H9 (cell line): ENCODE measurements around the gene CYP19A1. TPM values are rescaled to one million over a fixed set of nuclear protein-coding genes. Genes with fewer than 3 reads are reported as not detected.

Source experiments
- DNase-seq: peaks from one replicate; pipeline ENCODE4 v3.0.0-alpha.2; 2017
- H2AFZ ChIP-seq: one replicate; pipeline ENCODE4 v1.6.1; 2013; ENCODE audit warnings: mild to moderate bottlenecking, low read length, control low read depth, moderate library complexity
- H2AK5ac ChIP-seq: 2 replicates; pipeline ENCODE4 v1.6.1; 2013; ENCODE audit warnings: low read length, control low read depth, mixed read lengths; ENCODE audit not compliant: insufficient read length
- H2BK120ac ChIP-seq: one replicate; pipeline ENCODE4 v1.6.1; 2013; ENCODE audit warnings: low read depth, mild to moderate bottlenecking, low read length, control low read depth, inconsistent platforms; ENCODE audit not compliant: poor library complexity, severe bottlenecking
- H2BK12ac ChIP-seq: 2 replicates; pipeline ENCODE4 v1.6.1; 2013; ENCODE audit warnings: low read length, control low read depth, mixed read lengths, low read depth; ENCODE audit not compliant: insufficient read length
- H2BK15ac ChIP-seq: 2 replicates; pipeline ENCODE4 v1.6.1; 2013; ENCODE audit warnings: low read depth, low read length, control low read depth
- H2BK20ac ChIP-seq: one replicate; pipeline ENCODE4 v1.6.1; 2013; ENCODE audit warnings: low read depth, mild to moderate bottlenecking, low read length, control low read depth, inconsistent platforms; ENCODE audit not compliant: poor library complexity, severe bottlenecking
- H2BK5ac ChIP-seq: 2 replicates; pipeline ENCODE4 v1.6.1; 2013; ENCODE audit warnings: low read length, control low read depth, mixed read lengths; ENCODE audit not compliant: insufficient read length
- H3K14ac ChIP-seq: 2 replicates; pipeline ENCODE4 v1.6.1; 2013; ENCODE audit warnings: low read length, control low read depth; ENCODE audit not compliant: insufficient read depth
- H3K18ac ChIP-seq: 2 replicates; pipeline ENCODE4 v1.6.1; 2013; ENCODE audit warnings: low read depth, mild to moderate bottlenecking, mixed read lengths, low read length, control low read depth; ENCODE audit not compliant: insufficient read length
- H3K23ac ChIP-seq: 2 replicates; pipeline ENCODE4 v1.6.1; 2013; ENCODE audit warnings: low read length, control low read depth, mixed read lengths, low read depth; ENCODE audit not compliant: insufficient read length
- H3K23me2 ChIP-seq: 2 replicates; pipeline ENCODE4 v1.6.1; 2013; ENCODE audit warnings: low read depth, mild to moderate bottlenecking, mixed read lengths, low read length, control low read depth; ENCODE audit not compliant: insufficient read length, poor library complexity, severe bottlenecking
- H3K27ac ChIP-seq: 2 replicates; pipeline ENCODE4 v1.5.1; 2013; ENCODE audit warnings: low read length, control low read depth, mixed read lengths, low read depth; ENCODE audit not compliant: insufficient read length
- H3K27me3 ChIP-seq: 2 replicates; pipeline ENCODE4 v1.6.1; 2013; ENCODE audit warnings: low read length, control low read depth, inconsistent platforms; ENCODE audit not compliant: insufficient read depth
- H3K4ac ChIP-seq: 2 replicates; pipeline ENCODE4 v1.6.1; 2013; ENCODE audit warnings: low read depth, mild to moderate bottlenecking, control low read depth, inconsistent platforms, low read length, moderate library complexity
- H3K4me1 ChIP-seq: 2 replicates; pipeline ENCODE4 v1.6.1; 2013; ENCODE audit warnings: low read length, control low read depth, inconsistent platforms; ENCODE audit not compliant: insufficient read depth
- H3K4me2 ChIP-seq: 2 replicates; pipeline ENCODE4 v1.6.1; 2013; ENCODE audit warnings: low read length, control low read depth, mixed read lengths; ENCODE audit not compliant: insufficient read length, insufficient read depth
- H3K56ac ChIP-seq: 2 replicates; pipeline ENCODE4 v1.6.1; 2013; ENCODE audit warnings: low read depth, mild to moderate bottlenecking, mixed read lengths, low read length, control low read depth; ENCODE audit not compliant: insufficient read length
- H3K79me1 ChIP-seq: 2 replicates; pipeline ENCODE4 v1.6.1; 2013; ENCODE audit warnings: low read depth, mild to moderate bottlenecking, moderate library complexity, low read length, control low read depth, inconsistent platforms; ENCODE audit not compliant: insufficient read depth, poor library complexity, severe bottlenecking
- H3K79me2 ChIP-seq: 2 replicates; pipeline ENCODE4 v1.6.1; 2013; ENCODE audit warnings: low read length, control low read depth, inconsistent platforms; ENCODE audit not compliant: insufficient read depth
- H3K9ac ChIP-seq: 2 replicates; pipeline ENCODE4 v1.6.1; 2013; ENCODE audit warnings: low read length, control low read depth, mixed read lengths; ENCODE audit not compliant: insufficient read length; ENCODE audit errors: extremely low read depth
- H3K9me3 ChIP-seq: one replicate; pipeline ENCODE4 v1.6.1; 2013; ENCODE audit warnings: low read depth, low read length, inconsistent platforms; ENCODE audit not compliant: control insufficient read depth
- H3T11ph ChIP-seq: one replicate; pipeline ENCODE4 v1.6.1; 2013; ENCODE audit warnings: mild to moderate bottlenecking, low read length, control low read depth, inconsistent platforms
- H4K20me1 ChIP-seq: one replicate; pipeline ENCODE4 v1.6.1; 2013; ENCODE audit not compliant: control insufficient read depth, insufficient read length, insufficient read depth
- H4K5ac ChIP-seq: 2 replicates; pipeline ENCODE4 v1.6.1; 2013; ENCODE audit warnings: low read depth, mild to moderate bottlenecking, mixed read lengths, low read length, control low read depth; ENCODE audit not compliant: insufficient read length
- H4K8ac ChIP-seq: replicated peaks from 2 replicates; pipeline ENCODE4 v1.6.1; 2013; ENCODE audit warnings: low read length, control low read depth, mixed read lengths, low read depth; ENCODE audit not compliant: insufficient read length
- H4K91ac ChIP-seq: 2 replicates; pipeline ENCODE4 v1.6.1; 2013; ENCODE audit warnings: low read depth, mild to moderate bottlenecking, moderate library complexity, mixed read lengths, low read length, control low read depth; ENCODE audit not compliant: insufficient read length
- H3K27ac Mint-ChIP-seq, 3 experiments: 2 replicates in 2 of 3; 3 replicates in 1 of 3; pipeline ENCODE4 v1.8.0; 2020 to 2021; ENCODE audit warnings: mixed read lengths in 3 of 3, mild to moderate bottlenecking in 1 of 3, moderate library complexity in 1 of 3
- H3K27me3 Mint-ChIP-seq: 2 replicates; pipeline ENCODE4 v1.8.0; 2021; ENCODE audit warnings: low read depth, mild to moderate bottlenecking, moderate library complexity, mixed read lengths
- H3K36me3 Mint-ChIP-seq, 3 experiments: 2 replicates in 2 of 3; 3 replicates in 1 of 3; pipeline ENCODE4 v1.8.0; 2020 to 2021; ENCODE audit warnings: low read depth in 3 of 3, mixed read lengths in 3 of 3; ENCODE audit not compliant: insufficient read depth in 1 of 3
- H3K4me1 Mint-ChIP-seq, 2 experiments: 2 replicates each; pipeline ENCODE4 v1.8.0; 2020; ENCODE audit warnings: mixed read lengths in 2 of 2
- H3K4me3 Mint-ChIP-seq, 2 experiments: 2 replicates in 1 of 2; 3 replicates in 1 of 2; pipeline ENCODE4 v1.8.0; 2020 to 2021; ENCODE audit warnings: mild to moderate bottlenecking in 2 of 2, mixed read lengths in 2 of 2, moderate library complexity in 1 of 2
- H3K9me3 Mint-ChIP-seq, 2 experiments: 2 replicates in 1 of 2; 3 replicates in 1 of 2; pipeline ENCODE4 v1.8.0; 2020; ENCODE audit warnings: mild to moderate bottlenecking in 2 of 2, mixed read lengths in 2 of 2, moderate library complexity in 1 of 2
- WGBS: extraction: QIAGEN DNeasy Blood & Tissue Kit; methylation state at CpG from one replicate; pipeline ENCODE4 v1.1.7; 2013; ENCODE audit warnings: missing lambda C conversion rate, low lambda C conversion rate, mixed read lengths; ENCODE audit not compliant: insufficient read length; ENCODE audit errors: extremely low coverage; 5-methylcytosine and 5-hydroxymethylcytosine counted together
- total RNA-seq: library from RNA; stranded (reverse); gene quantifications from 2 replicates; pipeline ENCODE4 v1.2.1, GENCODE V29; 2021
- TF ChIP-seq, protein P1 (sequence below): fragments of 200-600 bp; sonication (generic); conservative IDR thresholded peaks from 3 replicates; pipeline ENCODE4 v1.8.0; 2021; ENCODE audit warnings: antibody characterized with exemption, mild to moderate bottlenecking

CYP19A1 gene
- total RNA-seq, 1 experiment from 2014 or later, result not detected

GRCh38 chr15:51331141-51331540, 7.3 kb downstream of the CYP19A1 start:
- H3K4ac ChIP-seq, result no peak overlapping the region
- Mint-ChIP-seq H3K4me3 (no peak overlapping the region), H3K36me3 (no peaks in the 10 kb centered on the region), H3K27ac (no peak overlapping the region), H3K4me1 (no peaks in the 10 kb centered on the region), H3K27me3 (peaks cover 11% of the 10 kb centered on the region), H3K9me3 (no peaks in the 10 kb centered on the region; a peak in 1 of 5 replicates)
- no peak overlapping the region for H3K56ac ChIP-seq
- no peak overlapping the region for H2BK5ac ChIP-seq
- H2BK20ac ChIP-seq, result no peak overlapping the region
- no peaks in the 10 kb centered on the region for H3K79me1 ChIP-seq
- H4K5ac ChIP-seq, result no peak overlapping the region
- H2BK12ac ChIP-seq, result no peak overlapping the region
- no peak overlapping the region for H3T11ph ChIP-seq
- no peak overlapping the region for H3K9ac ChIP-seq
- H2BK120ac ChIP-seq, result no peak overlapping the region
- no peak overlapping the region for H4K91ac ChIP-seq
- no peaks in the 10 kb centered on the region for H4K20me1 ChIP-seq
- TF ChIP-seq, protein P1, sequence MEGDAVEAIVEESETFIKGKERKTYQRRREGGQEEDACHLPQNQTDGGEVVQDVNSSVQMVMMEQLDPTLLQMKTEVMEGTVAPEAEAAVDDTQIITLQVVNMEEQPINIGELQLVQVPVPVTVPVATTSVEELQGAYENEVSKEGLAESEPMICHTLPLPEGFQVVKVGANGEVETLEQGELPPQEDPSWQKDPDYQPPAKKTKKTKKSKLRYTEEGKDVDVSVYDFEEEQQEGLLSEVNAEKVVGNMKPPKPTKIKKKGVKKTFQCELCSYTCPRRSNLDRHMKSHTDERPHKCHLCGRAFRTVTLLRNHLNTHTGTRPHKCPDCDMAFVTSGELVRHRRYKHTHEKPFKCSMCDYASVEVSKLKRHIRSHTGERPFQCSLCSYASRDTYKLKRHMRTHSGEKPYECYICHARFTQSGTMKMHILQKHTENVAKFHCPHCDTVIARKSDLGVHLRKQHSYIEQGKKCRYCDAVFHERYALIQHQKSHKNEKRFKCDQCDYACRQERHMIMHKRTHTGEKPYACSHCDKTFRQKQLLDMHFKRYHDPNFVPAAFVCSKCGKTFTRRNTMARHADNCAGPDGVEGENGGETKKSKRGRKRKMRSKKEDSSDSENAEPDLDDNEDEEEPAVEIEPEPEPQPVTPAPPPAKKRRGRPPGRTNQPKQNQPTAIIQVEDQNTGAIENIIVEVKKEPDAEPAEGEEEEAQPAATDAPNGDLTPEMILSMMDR, result no peak
- H3K27me3 ChIP-seq, result no peaks in the 10 kb centered on the region
- H2BK15ac ChIP-seq, result no peak overlapping the region
- no peaks in the 10 kb centered on the region for H3K9me3 ChIP-seq
- no peaks in the 10 kb centered on the region for H3K23me2 ChIP-seq
- no peak overlapping the region for H3K14ac ChIP-seq
- no peak for DNase-seq
- H3K23ac ChIP-seq, result no peak overlapping the region
- no CpG with 5 or more reads among the region's 5 CpGs for WGBS
- H3K18ac ChIP-seq, result no peak overlapping the region
- no peak overlapping the region for H3K4me2 ChIP-seq
- H3K27ac ChIP-seq, result no peak overlapping the region
- no peak overlapping the region for H2AK5ac ChIP-seq
- no peaks in the 10 kb centered on the region for H3K4me1 ChIP-seq
- no peak overlapping the region for H2AFZ ChIP-seq
- H3K79me2 ChIP-seq, result no peaks in the 10 kb centered on the region
- H4K8ac ChIP-seq, result no peak overlapping the region
